ENCODE measurements around the gene METTL1.
"Not testable (repeated sequence)": the region's sequence is repeated elsewhere in the genome, so short reads cannot be mapped to it uniquely, and the experiment has no call there.

The METTL1 gene

GRCh38 chr12:57771873-57772428, at the start of gene METTL1:
Gene METTL1, minus strand, starts transcription at chr12:57772105. Its CDS starts 22 bp downstream, at chr12:57772083.
- peak; percentile 81 for DNase-seq

GRCh38 chr12:57821015-57821414, 49.1 kb upstream of the METTL1 start:
- DNase-seq: not testable (repeated sequence)

GRCh38 chr12:57820119-57820518, 48.2 kb upstream of the METTL1 start:
- not testable (repeated sequence) for DNase-seq

- DNase-seq: not testable (repeated sequence)
Observed at GRCh38 chr12:57817990-57818331, 46.1 kb upstream of the METTL1 start.

GRCh38 chr12:57817261-57817989, 45.5 kb upstream of the METTL1 start:
- DNase-seq: no peak

GRCh38 chr12:57816855-57817151, 44.9 kb upstream of the METTL1 start:
- DNase-seq: no peak

- DNase-seq: no peak
Observed at GRCh38 chr12:57816001-57816854, 44.3 kb upstream of the METTL1 start.

- no peak for DNase-seq
Observed at GRCh38 chr12:57815177-57816000, 43.5 kb upstream of the METTL1 start.

GRCh38 chr12:57813971-57814772, 42.3 kb upstream of the METTL1 start:
- no peak for DNase-seq

- DNase-seq: no peak
Observed at GRCh38 chr12:57813111-57813970, 41.4 kb upstream of the METTL1 start.

GRCh38 chr12:57811028-57811755, 39.3 kb upstream of the METTL1 start:
- DNase-seq: no peak

GRCh38 chr12:57810450-57810849, 38.5 kb upstream of the METTL1 start:
- no peak for DNase-seq

GRCh38 chr12:57809425-57809824, 37.5 kb upstream of the METTL1 start:
- DNase-seq: no peak

- no peak for DNase-seq
Observed at GRCh38 chr12:57808351-57808750, 36.4 kb upstream of the METTL1 start.

- no peak for DNase-seq
Observed at GRCh38 chr12:57807285-57807684, 35.4 kb upstream of the METTL1 start.

GRCh38 chr12:57806677-57807076, 34.8 kb upstream of the METTL1 start:
- DNase-seq: no peak

GRCh38 chr12:57803319-57803893, 31.5 kb upstream of the METTL1 start:
- no peak for DNase-seq

- DNase-seq: no peak
Observed at GRCh38 chr12:57802607-57803006, 30.7 kb upstream of the METTL1 start.

GRCh38 chr12:57800965-57801364, 29.1 kb upstream of the METTL1 start:
- no peak for DNase-seq

- no peak for DNase-seq
Observed at GRCh38 chr12:57797933-57798332, 26.0 kb upstream of the METTL1 start.

Measured in activated CD4-positive, alpha-beta T cell treated with anti-CD3 and anti-CD28 coated beads for 1 hour (primary cell).